ENCODE measurements around the gene OR8J3.

- TF ChIP-seq POLR2AphosphoS5 (IDR thresholded peaks at IDR 0.05; ENCODE audit: low read depth, low read length) (no peak), POLR2A (IDR thresholded peaks at IDR 0.05; ENCODE audit: low read depth, low read length) (no peak)
Measured at GRCh38 chr11:56163804-56164203, 23.8 kb upstream of the OR8J3 start.
